Measurements from ENCODE around the gene ZDHHC22.

ZDHHC22 gene

GRCh38 chr14:77085538-77085937 is 56.1 kb downstream of the ZDHHC22 start:
- H3K4me3 ChIP-seq (ENCODE audit: low read depth, low read length): no peak overlapping the region
- DNase-seq (ENCODE audit: low read depth): no peak
- TF ChIP-seq CTCF (IDR thresholded peaks at IDR 0.05; ENCODE audit: insufficient read depth, low read depth, low read length, missing control alignments): no peak

- TF ChIP-seq CTCF (IDR thresholded peaks at IDR 0.05; ENCODE audit: insufficient read depth, low read depth, low read length, missing control alignments): no peak
- H3K4me3 ChIP-seq (ENCODE audit: low read depth, low read length): no peak overlapping the region
- no peak for DNase-seq (ENCODE audit: low read depth)
These were observed 56.6 kb downstream of the ZDHHC22 start for GRCh38 chr14:77084985-77085384.

- TF ChIP-seq CTCF (IDR thresholded peaks at IDR 0.05; ENCODE audit: insufficient read depth, low read depth, low read length, missing control alignments): no peak
- H3K4me3 ChIP-seq (ENCODE audit: low read depth, low read length): no peak overlapping the region
- DNase-seq (ENCODE audit: low read depth): no peak
These were observed 58.5 kb downstream of the ZDHHC22 start for GRCh38 chr14:77083082-77083481.

- H3K4me3 ChIP-seq (ENCODE audit: low read depth, low read length): no peak overlapping the region
- no peak for TF ChIP-seq CTCF (IDR thresholded peaks at IDR 0.05; ENCODE audit: insufficient read depth, low read depth, low read length, missing control alignments)
- DNase-seq (ENCODE audit: low read depth): no peak
These were observed 59.2 kb downstream of the ZDHHC22 start for GRCh38 chr14:77082356-77082755.
